GM19397 (cell line): ENCODE measurements around the gene LCOR.

Experiments used
- ATAC-seq: cut with Tn5 transposase; IDR thresholded peaks from one replicate; pipeline ENCODE4 v1.9.1; 2021; ENCODE audit warnings: mild to moderate bottlenecking, moderate library complexity; ENCODE audit not compliant: unreplicated experiment

Gene LCOR

DNA sequence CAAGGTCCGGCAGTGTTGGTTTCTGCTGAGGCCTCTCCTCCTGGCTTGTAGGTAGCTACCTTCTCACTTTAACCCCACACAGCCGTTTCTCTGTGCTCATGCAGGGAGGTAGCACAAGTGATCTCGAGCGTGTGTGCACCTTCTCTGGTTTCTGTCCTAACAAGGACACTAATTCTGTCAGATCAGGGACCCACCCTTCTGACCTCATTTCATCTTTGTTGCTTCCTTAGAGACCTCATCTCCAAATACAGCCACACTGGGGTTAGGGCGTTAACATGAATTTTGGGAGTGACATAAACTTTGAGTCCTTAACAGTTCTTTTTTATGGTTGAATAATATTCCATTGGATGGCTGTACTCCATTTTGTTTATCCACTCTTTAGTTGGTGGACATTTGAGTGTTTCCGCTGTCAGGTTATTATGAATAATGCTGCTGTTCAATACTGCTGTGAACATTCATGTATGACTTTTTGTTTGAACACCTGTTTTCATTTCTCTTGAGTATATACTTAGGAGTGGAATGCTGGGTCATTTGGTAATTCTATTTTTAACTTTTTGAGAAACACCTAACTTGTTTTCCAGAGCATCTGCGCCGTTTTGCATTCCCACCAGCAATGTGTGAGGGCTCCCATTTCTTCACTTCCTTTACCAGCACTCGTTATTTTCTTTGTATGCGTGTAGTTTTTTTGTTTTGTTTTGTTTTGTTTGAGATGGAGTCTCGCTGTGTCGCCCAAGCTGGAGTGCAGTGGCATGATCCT is 57.5 kb downstream of the LCOR start:
- no peak for ATAC-seq

GRCh38 chr10:96890172-96890513 is 58.0 kb downstream of the LCOR start:
- ATAC-seq: no peak

DNA sequence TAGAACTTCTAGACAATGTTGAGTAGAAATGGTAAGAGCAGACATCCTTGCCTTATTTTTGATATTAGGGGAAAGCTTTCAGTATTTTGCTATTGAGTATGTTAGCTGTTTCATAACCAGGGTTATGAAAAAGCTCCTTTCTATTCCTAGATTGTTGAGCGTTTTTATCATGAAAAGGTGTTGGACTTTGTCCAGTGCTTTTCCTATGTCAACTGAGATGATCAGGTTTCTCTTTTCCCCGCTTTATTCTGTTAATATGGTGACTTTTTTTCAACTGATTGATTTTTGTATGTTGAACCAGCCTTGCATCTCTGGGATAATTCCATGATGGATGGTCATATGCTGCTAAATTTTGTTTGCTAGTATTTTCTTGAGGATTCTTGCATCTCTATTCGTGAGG is 58.5 kb downstream of the LCOR start:
- no peak for ATAC-seq

- no peak for ATAC-seq
These were observed 59.7 kb downstream of the LCOR start for GRCh38 chr10:96891840-96892239.

GRCh38 chr10:96895662-96896424 is 63.7 kb downstream of the LCOR start:
- ATAC-seq: no peak

GRCh38 chr10:96896884-96897589 is 64.9 kb downstream of the LCOR start:
- ATAC-seq: no peak

DNA sequence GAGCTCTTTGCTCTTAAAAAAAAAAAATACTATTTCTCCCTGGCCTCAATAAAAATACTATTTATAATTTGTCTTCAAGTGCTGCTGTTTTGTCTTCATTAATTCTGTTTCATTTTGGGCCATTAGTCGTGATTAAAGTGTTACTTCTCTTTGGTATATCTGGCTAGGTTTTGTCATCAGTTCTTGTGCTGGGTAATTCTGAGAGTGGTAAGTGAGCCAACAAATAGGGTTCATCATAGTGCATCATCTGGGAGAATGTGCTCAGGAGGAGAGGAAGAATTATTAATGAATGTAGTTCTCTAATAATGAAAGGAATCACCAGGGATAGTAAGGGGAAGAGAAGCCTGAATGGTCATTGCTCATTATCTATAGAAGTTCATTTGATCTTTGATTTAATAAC is 70.0 kb downstream of the LCOR start:
- no peak for ATAC-seq

GRCh38 chr10:96902731-96903358 is 70.7 kb downstream of the LCOR start:
- ATAC-seq: no peak

DNA sequence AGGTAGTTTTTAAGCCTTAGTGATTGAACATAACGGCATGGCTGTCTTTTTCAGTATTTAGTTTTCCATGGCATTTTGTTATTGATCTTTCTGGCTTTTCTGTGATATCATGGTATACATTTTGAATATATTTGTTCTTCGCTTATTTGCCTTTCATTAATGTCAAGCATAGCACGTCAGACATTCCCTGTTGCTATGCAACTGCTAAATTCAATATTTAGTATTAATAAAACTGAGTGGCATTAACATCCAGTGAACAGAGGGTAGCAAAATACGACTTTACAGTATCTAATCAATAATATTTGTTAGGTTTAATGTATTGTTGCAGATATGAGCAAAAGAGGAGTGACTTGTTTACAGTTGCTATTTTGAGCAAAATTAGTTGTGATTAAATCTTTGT is 72.5 kb downstream of the LCOR start:
- ATAC-seq: no peak

GRCh38 chr10:96906864-96907263 is 74.8 kb downstream of the LCOR start:
- ATAC-seq: no peak

GRCh38 chr10:96910488-96911395 is 78.6 kb downstream of the LCOR start:
- ATAC-seq: no peak

- ATAC-seq: no peak
These were observed 80.3 kb downstream of the LCOR start for GRCh38 chr10:96912405-96912804.

GRCh38 chr10:96913906-96914305 is 81.8 kb downstream of the LCOR start:
- no peak for ATAC-seq

DNA sequence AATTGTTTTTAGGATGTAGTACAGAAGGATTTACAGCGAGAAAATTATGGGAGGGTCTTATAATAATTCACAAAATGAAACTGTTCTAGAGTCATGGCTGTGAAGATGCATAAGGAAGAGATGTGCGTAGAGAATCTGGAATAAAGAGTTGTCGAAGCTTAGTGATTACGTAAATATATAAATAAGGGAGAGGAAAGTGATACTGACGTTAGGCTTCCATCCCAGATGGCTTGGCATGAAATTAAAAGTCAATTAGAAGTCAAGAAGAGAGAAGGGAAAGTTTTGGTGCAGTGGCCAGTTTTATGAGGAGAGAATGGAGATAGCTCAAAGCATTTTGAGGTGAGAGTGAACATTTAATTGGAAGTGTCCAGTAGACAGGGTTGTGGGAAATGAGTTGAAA is 85.5 kb downstream of the LCOR start:
- no peak for ATAC-seq

- ATAC-seq: no peak
These were observed 86.3 kb downstream of the LCOR start for GRCh38 chr10:96918214-96919002.

GRCh38 chr10:96919785-96920430 is 87.8 kb downstream of the LCOR start:
- ATAC-seq: no peak

- no peak for ATAC-seq
These were observed 89.6 kb downstream of the LCOR start for GRCh38 chr10:96921655-96922054.

DNA sequence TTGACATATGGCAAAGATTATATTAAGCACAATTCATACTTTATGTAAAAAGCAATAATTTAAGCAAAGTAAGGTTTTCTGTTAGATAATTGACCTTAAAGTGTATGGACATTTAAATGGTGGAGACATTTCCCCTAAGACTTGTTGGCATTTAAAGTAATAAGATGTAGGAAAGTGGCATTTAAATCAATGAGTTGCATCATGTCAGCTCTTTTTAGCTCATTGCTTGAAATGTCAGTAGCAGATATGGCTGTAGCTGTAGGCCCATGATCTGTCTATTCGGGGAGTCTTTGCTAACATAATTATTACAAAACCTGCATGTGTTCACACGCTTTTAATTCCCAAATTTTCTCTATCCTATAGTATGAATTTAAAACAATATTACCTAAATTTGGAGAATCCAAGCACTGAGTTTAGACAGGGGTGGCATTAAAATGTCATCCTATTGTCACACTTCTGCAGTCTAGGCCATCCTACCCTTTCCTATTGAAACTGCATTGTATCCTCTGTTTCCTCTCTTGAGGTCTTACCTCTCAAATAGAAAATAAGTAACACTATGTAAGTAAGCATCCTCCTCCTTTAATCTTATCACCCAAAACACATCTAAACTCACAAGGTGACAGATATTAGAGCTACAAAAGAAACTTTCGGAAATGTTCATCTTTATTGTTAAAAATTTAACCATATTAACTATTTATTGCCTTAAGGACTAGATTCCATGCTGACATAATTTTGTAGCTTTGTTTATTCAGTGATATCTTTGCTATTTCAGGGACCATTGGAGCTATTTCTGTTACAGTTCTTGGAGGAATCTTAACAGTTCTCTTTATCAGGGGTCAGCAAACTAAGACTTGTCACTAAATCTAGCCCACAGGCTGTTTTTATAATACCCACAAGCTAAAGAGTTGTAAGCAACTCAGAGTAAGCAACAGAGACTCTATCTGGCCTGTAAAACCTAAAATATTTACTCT is 91.2 kb downstream of the LCOR start:
- no peak for ATAC-seq
